Activated CD4-positive, alpha-beta memory T cell treated with anti-CD3 and anti-CD28 coated beads for 36 hours (primary cell): Measurements from ENCODE around the gene ADGRV1. TPM values are rescaled to one million over a fixed set of nuclear protein-coding genes. Genes with fewer than 3 reads are reported as not detected.
"Not testable (repeated sequence)": the region's sequence is repeated elsewhere in the genome, so short reads cannot be mapped to it uniquely, and the experiment has no call there.

Source experiments
- CTCF ChIA-PET: fragments of 350-600 bp; sonication (Branson Sonifier 250); formaldehyde crosslinking; loops from one replicate; lab custom pipeline; 2021; ENCODE audit warnings: antibody characterized with exemption, inconsistent platforms; lab: Charles Lee
- POLR2A ChIA-PET: fragments of 350-600 bp; sonication (Branson Sonifier 250); formaldehyde crosslinking; loops from one replicate; lab custom pipeline; 2021; ENCODE audit warnings: antibody characterized with exemption; lab: Charles Lee
- DNase-seq: peaks from one replicate; pipeline ENCODE4 v3.0.0-alpha.2; 2020
- H3K27ac Mint-ChIP-seq: one replicate; pipeline ENCODE4 v1.8.0; 2021; ENCODE audit warnings: mixed read lengths
- H3K27me3 Mint-ChIP-seq: one replicate; pipeline ENCODE4 v1.8.0; 2021; ENCODE audit warnings: mixed read lengths
- H3K36me3 Mint-ChIP-seq: one replicate; pipeline ENCODE4 v1.8.0; 2021; ENCODE audit warnings: mixed read lengths
- H3K4me1 Mint-ChIP-seq: one replicate; pipeline ENCODE4 v1.8.0; 2021; ENCODE audit warnings: low read depth, mixed read lengths
- H3K4me3 Mint-ChIP-seq: one replicate; pipeline ENCODE4 v1.8.0; 2021; ENCODE audit warnings: mild to moderate bottlenecking, mixed read lengths
- H3K9me3 Mint-ChIP-seq: one replicate; pipeline ENCODE4 v1.8.0; 2021; ENCODE audit warnings: mixed read lengths
- intact Hi-C: fragments of 100-400 bp; cut with micrococcal nuclease; formaldehyde crosslinking; loops from one replicate; pipeline ENCODE4 v1.15.1; 2023
- total RNA-seq, 2 experiments: library from RNA; stranded (reverse); gene quantifications; one replicate each; pipeline ENCODE4 v1.2.3, GENCODE V29; 2021

ADGRV1 gene
- total RNA-seq, 2 experiments from 2014 or later = 0.05 TPM; not detected in 1

DNA sequence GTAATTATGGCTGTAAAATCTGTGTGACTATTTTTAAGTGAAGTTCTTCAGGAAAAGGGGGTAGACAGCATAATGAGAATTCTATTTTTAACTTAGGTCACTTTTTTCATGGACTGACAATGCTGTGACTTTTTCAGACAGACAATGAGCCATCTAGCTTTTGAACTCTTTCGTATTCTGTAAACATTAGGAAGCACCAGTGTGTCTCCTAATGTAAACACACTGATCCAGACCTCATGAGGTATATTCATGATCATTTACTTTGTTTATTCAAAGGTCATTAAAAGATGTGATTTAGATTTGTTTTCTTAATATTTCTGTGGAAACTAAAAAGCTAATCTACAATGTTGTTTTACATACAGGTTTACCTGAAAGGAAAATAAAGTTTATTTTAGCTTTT lies 352.6 kb downstream of the ADGRV1 start:
- POLR2A ChIA-PET = no interaction called here
- H3K9me3 Mint-ChIP-seq = no peaks in the 10 kb centered on the region
- H3K27ac Mint-ChIP-seq = no peak overlapping the region

DNA sequence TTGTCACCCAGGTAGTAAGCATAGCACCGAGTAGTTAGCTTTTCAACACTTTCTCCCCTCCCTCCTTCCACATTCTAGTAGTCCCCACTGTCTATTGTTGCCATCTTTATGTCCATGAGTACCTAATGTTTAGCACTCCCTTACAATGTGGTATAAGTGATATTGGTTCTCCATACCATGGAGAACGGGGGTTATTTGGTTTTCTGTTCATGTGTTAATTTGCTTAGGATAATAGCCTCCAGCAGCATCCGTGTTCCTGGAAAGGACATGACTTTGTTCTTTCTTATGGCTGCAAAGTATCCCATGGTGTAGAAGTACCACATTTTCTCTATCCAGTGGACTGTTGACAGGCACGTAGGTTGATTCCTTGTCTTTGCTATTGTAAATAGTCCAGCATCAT lies 353.9 kb downstream of the ADGRV1 start:
- no peak for DNase-seq
- Mint-ChIP-seq H3K9me3 (no peaks in the 10 kb centered on the region), H3K27ac (no peak overlapping the region), H3K36me3 (no peaks in the 10 kb centered on the region), H3K4me1 (no peaks in the 10 kb centered on the region), H3K4me3 (no peak overlapping the region), H3K27me3 (peaks cover 5% of the 10 kb centered on the region)
- ChIA-PET POLR2A (no interaction called here), CTCF (interaction anchor here (1.6 kb wide), 1 partner anchor 20 kb away, joined by 5 read pairs; no protein-coding TSS in a partner anchor)
- intact Hi-C loops = no loop called here

More for the DNA sequence above, 352.6 kb downstream of the ADGRV1 start:
- Mint-ChIP-seq H3K27me3 (peaks cover 7% of the 10 kb centered on the region), H3K36me3 (no peaks in the 10 kb centered on the region), H3K4me1 (no peaks in the 10 kb centered on the region), H3K4me3 (no peak overlapping the region)
- DNase-seq = no peak
- intact Hi-C loops = no loop called here
- CTCF ChIA-PET = interaction anchor here (1.6 kb wide), 1 partner anchor 21 kb away, joined by 5 read pairs; no protein-coding TSS in a partner anchor

DNA sequence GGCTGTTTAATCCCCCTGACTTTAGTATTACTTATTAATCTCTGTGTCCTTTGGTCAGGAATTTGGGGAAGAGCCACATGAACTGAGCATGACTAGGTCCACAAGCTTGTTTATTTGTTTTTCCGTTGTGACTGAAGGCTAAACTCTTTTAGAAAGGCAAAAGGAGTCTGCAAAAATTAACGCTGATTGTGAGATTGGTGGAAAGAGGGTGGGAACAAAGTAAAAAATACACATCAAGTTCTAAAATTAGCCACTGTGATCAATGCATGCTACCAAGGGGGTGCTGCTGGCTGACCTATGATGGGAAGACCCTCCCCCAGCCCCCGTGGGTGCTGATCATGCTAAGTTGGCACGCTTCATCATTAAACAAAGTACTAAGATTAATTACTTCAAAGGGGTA lies 356.8 kb downstream of the ADGRV1 start:
- DNase-seq = no peak
- CTCF ChIA-PET = no interaction called here
- Mint-ChIP-seq H3K9me3 (no peaks in the 10 kb centered on the region), H3K4me3 (no peak overlapping the region), H3K4me1 (no peaks in the 10 kb centered on the region), H3K36me3 (no peaks in the 10 kb centered on the region), H3K27ac (no peak overlapping the region), H3K27me3 (peaks cover 8% of the 10 kb centered on the region)
- intact Hi-C loops = no loop called here
- POLR2A ChIA-PET = no interaction called here

DNA sequence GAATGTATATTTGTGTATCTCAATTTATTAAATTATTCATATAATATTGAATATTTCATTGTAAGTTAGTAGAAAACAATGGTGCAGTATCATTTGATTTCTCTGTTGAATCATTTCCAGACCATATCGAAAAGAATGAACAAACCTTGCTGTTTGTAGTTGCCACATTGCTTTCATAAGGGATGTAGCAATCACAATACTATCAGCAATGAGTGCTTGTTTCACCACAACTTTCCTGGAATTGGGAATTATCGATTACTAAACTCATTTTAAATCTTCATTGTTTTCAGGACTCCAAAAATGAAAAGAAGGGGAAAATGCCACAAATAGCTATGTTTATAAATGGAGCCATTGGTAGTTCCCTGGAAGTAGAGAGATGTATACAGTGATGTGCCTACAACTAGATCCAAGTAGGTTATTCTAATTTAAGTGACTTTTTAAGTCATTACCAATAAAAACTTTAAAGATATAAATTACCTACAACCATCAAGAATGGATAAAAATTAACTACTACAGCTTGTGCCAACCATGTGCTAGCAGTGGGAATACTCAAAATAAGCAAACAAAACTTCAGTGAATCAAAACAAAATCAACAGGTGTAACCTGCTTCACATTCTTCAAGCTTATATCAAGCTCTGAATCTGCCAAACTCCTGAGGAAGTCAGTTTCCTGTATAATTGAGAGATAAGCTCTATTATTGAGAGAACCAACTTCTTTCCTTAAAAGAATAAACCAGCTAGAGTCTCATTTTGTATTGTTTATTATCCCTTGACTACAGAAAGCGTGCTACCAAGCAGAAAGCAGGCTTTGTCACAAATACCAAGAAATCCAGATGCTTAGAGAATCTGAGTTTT lies 358.6 kb downstream of the ADGRV1 start:
- no peaks in the 10 kb centered on the region for H3K36me3 Mint-ChIP-seq
- ChIA-PET CTCF (interaction anchor here (1.5 kb wide), 1 partner anchor 468 kb away, joined by 5 read pairs; no protein-coding TSS in a partner anchor), POLR2A (no interaction called here)
- no peak overlapping the region for H3K4me3 Mint-ChIP-seq
- intact Hi-C loops = no loop called here
- no peaks in the 10 kb centered on the region for H3K4me1 Mint-ChIP-seq
- peaks cover 8% of the 10 kb centered on the region for H3K27me3 Mint-ChIP-seq
- no peak overlapping the region for H3K27ac Mint-ChIP-seq
- no peak for DNase-seq
- no peaks in the 10 kb centered on the region for H3K9me3 Mint-ChIP-seq

DNA sequence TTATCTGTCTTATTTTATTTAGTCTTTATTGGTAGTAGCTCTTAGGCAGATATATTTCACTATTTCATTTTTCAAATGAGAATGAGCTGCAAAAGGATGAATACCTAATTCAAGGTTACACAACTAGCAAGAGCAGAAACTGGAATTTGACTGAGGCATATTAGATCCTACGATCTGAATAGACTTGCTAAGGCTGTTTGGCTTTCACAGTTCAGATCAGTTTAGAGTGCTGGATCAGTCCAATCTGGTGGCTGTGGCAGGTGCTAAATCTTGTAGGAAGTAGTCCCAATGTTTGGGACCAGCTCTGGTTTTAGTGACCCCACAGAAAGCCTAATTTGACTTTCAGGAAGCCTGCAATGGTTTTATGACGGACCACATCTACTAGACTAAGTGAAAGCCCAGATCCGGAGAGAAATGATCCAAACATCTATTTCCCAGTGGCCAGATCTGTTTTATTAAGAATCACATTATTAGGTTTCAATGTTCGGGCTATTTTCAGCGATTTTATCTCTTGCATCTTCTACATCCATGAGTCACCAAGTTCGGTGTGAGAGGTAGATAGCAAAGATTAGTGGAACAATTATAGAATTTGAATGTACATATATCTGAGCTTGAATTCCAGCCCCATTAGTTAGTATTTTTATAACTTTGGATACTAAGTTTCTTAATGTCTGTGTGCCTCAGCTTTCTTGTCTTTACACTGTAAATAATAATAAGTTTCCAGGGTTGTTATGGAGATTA lies 359.5 kb downstream of the ADGRV1 start:
- Mint-ChIP-seq H3K4me3 (no peak overlapping the region), H3K36me3 (no peaks in the 10 kb centered on the region), H3K27ac (no peak overlapping the region), H3K4me1 (no peaks in the 10 kb centered on the region), H3K27me3 (peaks cover 8% of the 10 kb centered on the region), H3K9me3 (no peaks in the 10 kb centered on the region)
- no peak for DNase-seq
- ChIA-PET POLR2A (no interaction called here), CTCF (interaction anchor here (1.5 kb wide), 1 partner anchor 467 kb away, joined by 5 read pairs; no protein-coding TSS in a partner anchor)
- intact Hi-C loops = no loop called here

DNA sequence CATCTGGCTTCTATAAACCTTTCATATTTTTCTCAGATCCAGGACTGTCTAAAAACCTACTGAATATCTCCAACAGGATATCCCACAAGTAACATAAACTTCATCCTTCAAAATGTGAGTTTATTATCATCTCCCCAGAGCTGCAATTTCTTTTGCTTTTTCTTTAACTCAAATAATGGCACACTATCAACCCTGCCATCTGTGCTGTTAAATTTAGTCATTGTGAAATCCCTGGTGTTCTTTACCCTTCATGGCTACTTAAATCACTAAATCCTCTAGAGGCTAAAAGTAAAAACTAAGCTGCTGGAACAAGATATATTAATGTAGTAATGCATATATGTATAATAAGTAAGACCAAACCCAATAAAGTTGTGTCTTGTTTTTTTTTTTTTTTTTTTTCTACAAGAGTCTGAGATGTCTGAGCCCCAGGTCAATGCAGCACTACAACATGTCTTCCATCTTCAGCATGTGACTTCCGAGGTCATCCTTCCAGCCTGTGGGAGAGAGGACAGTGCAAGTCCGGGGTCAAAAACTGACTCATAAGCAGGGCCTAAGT lies 362.9 kb downstream of the ADGRV1 start:
- DNase-seq = no peak
- no peak overlapping the region for H3K4me3 Mint-ChIP-seq
- no peaks in the 10 kb centered on the region for H3K36me3 Mint-ChIP-seq
- H3K27me3 Mint-ChIP-seq = peaks cover 4% of the 10 kb centered on the region
- H3K4me1 Mint-ChIP-seq = no peaks in the 10 kb centered on the region
- ChIA-PET CTCF (no interaction called here), POLR2A (no interaction called here)
- no peak overlapping the region for H3K27ac Mint-ChIP-seq
- intact Hi-C loops = no loop called here
- H3K9me3 Mint-ChIP-seq = no peaks in the 10 kb centered on the region

DNA sequence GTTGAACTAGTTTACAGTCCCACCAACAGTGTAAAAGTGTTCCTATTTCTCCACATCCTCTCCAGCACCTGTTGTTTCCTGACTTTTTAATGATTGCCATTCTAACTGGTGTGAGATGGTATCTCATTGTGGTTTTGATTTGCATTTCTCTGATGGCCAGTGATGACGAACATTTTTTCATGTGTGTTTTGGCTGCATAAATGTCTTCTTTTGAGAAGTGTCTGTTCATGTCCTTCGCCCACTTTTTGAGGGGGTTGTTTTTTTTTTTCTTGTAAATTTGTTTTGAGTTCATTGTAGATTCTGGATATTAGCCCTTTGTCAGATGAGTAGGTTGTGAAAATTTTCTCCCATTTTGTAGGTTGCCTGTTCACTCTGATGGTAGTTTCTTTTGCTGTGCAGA lies 365.6 kb downstream of the ADGRV1 start:
- H3K4me3 Mint-ChIP-seq, CTCF ChIA-PET: not testable (repeated sequence)

DNA sequence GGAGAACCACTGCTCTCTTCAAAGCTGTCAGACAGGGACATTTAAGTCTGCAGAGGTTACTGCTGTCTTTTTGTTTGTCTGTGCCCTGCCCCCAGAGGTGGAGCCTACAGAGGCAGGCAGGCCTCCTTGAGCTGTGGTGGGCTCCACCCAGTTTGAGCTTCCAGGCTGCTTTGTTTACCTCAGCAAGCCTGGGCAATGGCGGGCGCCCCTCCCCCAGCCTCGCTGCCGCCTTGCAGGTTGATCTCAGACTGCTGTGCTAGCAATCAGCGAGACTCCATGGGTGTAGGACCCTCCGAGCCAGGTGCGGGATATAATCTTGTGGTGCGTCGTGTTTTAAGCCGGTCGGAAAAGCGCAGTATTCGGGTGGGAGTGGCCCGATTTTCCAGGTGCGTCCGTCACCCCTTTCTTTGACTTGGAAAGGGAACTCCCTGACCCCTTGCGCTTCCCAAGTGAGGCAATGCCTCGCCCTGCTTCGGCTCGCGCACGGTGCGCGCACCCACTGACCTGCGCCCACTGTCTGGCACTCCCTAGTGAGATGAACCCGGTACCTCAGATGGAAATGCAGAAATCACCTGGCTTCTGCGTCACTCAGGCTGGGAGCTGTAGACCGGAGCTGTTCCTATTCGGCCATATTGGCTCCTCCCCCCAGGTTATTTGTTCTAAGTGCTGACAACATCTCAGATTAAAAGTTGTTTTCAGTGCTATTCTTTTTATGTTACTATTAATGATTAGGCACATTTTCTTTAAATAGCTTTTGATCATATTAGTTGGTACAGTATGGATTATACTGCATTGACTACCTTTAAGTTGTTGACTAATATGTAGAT lies 370.6 kb downstream of the ADGRV1 start:
- not testable (repeated sequence) for H3K9me3 Mint-ChIP-seq, H3K4me3 Mint-ChIP-seq

More for the DNA sequence above, 365.6 kb downstream of the ADGRV1 start:
- H3K4me1 Mint-ChIP-seq, H3K27me3 Mint-ChIP-seq, DNase-seq, H3K36me3 Mint-ChIP-seq, POLR2A ChIA-PET, intact Hi-C loops, H3K9me3 Mint-ChIP-seq, H3K27ac Mint-ChIP-seq: not testable (repeated sequence)

DNA sequence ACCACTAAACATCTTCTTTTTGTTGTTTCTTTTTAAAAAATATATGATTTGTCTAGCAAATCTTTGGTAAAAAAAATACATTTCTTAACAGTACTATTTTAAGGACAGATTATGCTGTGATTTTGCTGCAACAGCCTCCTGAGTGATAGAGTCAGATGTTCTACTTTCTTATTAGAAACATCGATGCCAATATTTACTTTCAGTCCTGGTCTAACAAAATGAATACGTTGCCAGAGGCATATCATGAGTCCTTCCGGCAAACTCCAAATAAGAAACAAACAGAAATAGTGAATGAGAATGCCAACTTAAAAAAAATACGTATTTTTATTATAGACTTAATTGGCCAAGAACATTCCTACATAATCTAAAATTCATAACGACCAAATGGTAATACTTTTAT lies 371.5 kb downstream of the ADGRV1 start:
- POLR2A ChIA-PET = no interaction called here
- Mint-ChIP-seq H3K4me3 (no peak overlapping the region), H3K27ac (no peak overlapping the region), H3K27me3 (peaks cover 10% of the 10 kb centered on the region), H3K4me1 (no peaks in the 10 kb centered on the region), H3K9me3 (no peaks in the 10 kb centered on the region), H3K36me3 (no peaks in the 10 kb centered on the region)
- intact Hi-C loops = loop anchor here (5.0 kb wide), 2 partner anchors 172 to 292 kb away; no protein-coding TSS in a partner anchor
- CTCF ChIA-PET = interaction anchor here (1.1 kb wide), 1 partner anchor 490 kb away, joined by 3 read pairs; no protein-coding TSS in a partner anchor
- DNase-seq = no peak

More for the DNA sequence above, 370.6 kb downstream of the ADGRV1 start:
- H3K27ac Mint-ChIP-seq, H3K4me1 Mint-ChIP-seq, H3K36me3 Mint-ChIP-seq, DNase-seq, H3K27me3 Mint-ChIP-seq, intact Hi-C loops, POLR2A ChIA-PET: not testable (repeated sequence)
- CTCF ChIA-PET = interaction anchor here (1.1 kb wide), 1 partner anchor 491 kb away, joined by 3 read pairs; no protein-coding TSS in a partner anchor

DNA sequence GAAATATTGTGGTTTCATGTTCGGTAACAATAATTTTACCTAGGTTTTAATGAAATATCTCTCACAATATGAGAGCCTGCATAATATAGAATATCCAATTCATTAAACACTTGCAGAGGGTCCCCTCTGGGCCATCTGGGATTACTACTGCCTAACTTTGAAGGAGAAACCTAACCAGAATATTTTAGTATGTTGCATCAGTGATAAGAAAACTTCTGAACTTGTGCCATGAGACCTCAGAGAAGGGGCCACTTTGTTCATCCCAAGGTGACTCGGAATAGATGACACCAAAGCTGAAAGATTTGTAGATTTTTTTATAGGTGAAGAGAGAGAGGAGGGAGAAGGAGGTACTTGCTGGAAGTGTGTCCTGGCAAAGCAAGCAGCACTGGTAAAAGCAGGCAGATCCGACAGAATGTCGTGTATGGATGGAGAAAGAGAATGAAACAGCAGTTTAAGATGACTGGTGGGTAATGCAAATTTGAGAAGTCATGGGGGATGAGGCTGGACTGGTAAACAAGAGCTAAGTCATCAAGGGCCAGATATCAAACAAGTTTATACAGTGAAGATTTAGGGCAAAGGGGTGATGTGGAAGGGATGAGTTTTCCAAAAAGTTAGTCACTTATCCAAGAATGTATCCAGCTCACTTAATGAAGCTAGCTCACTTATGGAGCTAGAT lies 372.3 kb downstream of the ADGRV1 start:
- peaks cover 10% of the 10 kb centered on the region for H3K27me3 Mint-ChIP-seq
- no peaks in the 10 kb centered on the region for H3K36me3 Mint-ChIP-seq
- no peak overlapping the region for H3K4me3 Mint-ChIP-seq
- H3K9me3 Mint-ChIP-seq = no peaks in the 10 kb centered on the region
- ChIA-PET POLR2A (no interaction called here), CTCF (interaction anchor here (0.8 to 3.5 kb wide), 7 partner anchors 64 to 492 kb away, joined by 3 to 72 read pairs (median 6); partner anchors contain the start of gene ARRDC3)
- no peak for DNase-seq
- H3K4me1 Mint-ChIP-seq = no peaks in the 10 kb centered on the region
- H3K27ac Mint-ChIP-seq = no peak overlapping the region
- intact Hi-C loops = loop anchor here (5.0 kb wide), 2 partner anchors 171 to 291 kb away; no protein-coding TSS in a partner anchor
